IMR-90 (cell line): Measurements from ENCODE around the gene FGD5. TPM values are rescaled to one million over a fixed set of nuclear protein-coding genes. Genes with fewer than 3 reads are reported as not detected.

Experiments
- ATAC-seq: fragments of 200-7000 bp; cut with Tn5 transposase; 2 replicates; pipeline ENCODE4 v1.9.1; 2020; ENCODE audit warnings: low read depth, mild to moderate bottlenecking, moderate library complexity
- BruUV-seq: library from RNA; stranded (reverse); fragments of 400-500 nt; replicated peaks from 2 replicates; lab custom pipeline; 2021; lab: Mats Ljungman, UMichigan
- CTCF ChIA-PET: fragments of 300-600 bp; formaldehyde crosslinking; extraction: SDS; loops from one replicate; lab custom pipeline; 2021; ENCODE audit warnings: antibody characterized with exemption; lab: Yijun Ruan, JAX
- POLR2A ChIA-PET: fragments of 300-600 bp; sonication (Branson Sonifier 250); formaldehyde crosslinking; loops from one replicate; lab custom pipeline; 2022; ENCODE audit warnings: antibody characterized with exemption; ENCODE audit not compliant: unreplicated experiment; lab: Charles Lee
- DNase-seq: peaks from one replicate; pipeline ENCODE4 v3.0.0; 2013
- H2AFZ ChIP-seq: replicated peaks from 2 replicates; pipeline ENCODE3; 2013; ENCODE audit warnings: low read length, mild to moderate bottlenecking; ENCODE audit not compliant: poor library complexity
- H2AK5ac ChIP-seq: 2 replicates; pipeline ENCODE4 v1.6.1; 2013; ENCODE audit warnings: low read depth, low read length, inconsistent platforms
- H2AK9ac ChIP-seq: replicated peaks from 2 replicates; pipeline ENCODE3; 2013; ENCODE audit warnings: mild to moderate bottlenecking, low read depth, low read length, moderate library complexity; ENCODE audit not compliant: poor library complexity
- H2BK120ac ChIP-seq: 2 replicates; pipeline ENCODE4 v1.6.1; 2013; ENCODE audit warnings: low read depth, low read length, inconsistent platforms
- H2BK15ac ChIP-seq: 3 replicates; pipeline ENCODE4 v1.6.1; 2013; ENCODE audit warnings: low read depth, low read length, inconsistent platforms
- H2BK20ac ChIP-seq: 2 replicates; pipeline ENCODE4 v1.6.1; 2013; ENCODE audit warnings: low read depth, mild to moderate bottlenecking, inconsistent platforms, low read length, moderate library complexity
- H2BK5ac ChIP-seq: 2 replicates; pipeline ENCODE4 v1.6.1; 2013; ENCODE audit warnings: mild to moderate bottlenecking, low read depth, low read length, inconsistent platforms; ENCODE audit not compliant: poor library complexity, severe bottlenecking
- H3K14ac ChIP-seq: replicated peaks from 2 replicates; pipeline ENCODE4 v1.6.1; 2013; ENCODE audit warnings: low read depth, low read length, inconsistent platforms
- H3K18ac ChIP-seq: 2 replicates; pipeline ENCODE4 v1.6.1; 2013; ENCODE audit warnings: low read depth, low read length, control low read depth
- H3K23ac ChIP-seq: 2 replicates; pipeline ENCODE4 v1.6.1; 2013; ENCODE audit warnings: low read depth, low read length, inconsistent platforms
- H3K27ac ChIP-seq: 2 replicates; pipeline ENCODE4 v1.5.1; 2013; ENCODE audit warnings: mild to moderate bottlenecking, control low read depth, low read length; ENCODE audit not compliant: insufficient read depth
- H3K27me3 ChIP-seq: 2 replicates; pipeline ENCODE4 v1.6.1; 2013; ENCODE audit warnings: low read length; ENCODE audit not compliant: control insufficient read depth, insufficient read depth
- H3K36me3 ChIP-seq: 2 replicates; pipeline ENCODE4 v1.6.1; 2013; ENCODE audit warnings: low read length, mixed read lengths; ENCODE audit not compliant: control insufficient read depth, insufficient read depth
- H3K4ac ChIP-seq: 2 replicates; pipeline ENCODE4 v1.6.1; 2013; ENCODE audit warnings: low read depth, low read length, inconsistent platforms
- H3K4me1 ChIP-seq: 2 replicates; pipeline ENCODE4 v1.6.1; 2013; ENCODE audit warnings: low read length, mixed read lengths; ENCODE audit not compliant: control insufficient read depth, insufficient read depth
- H3K4me2 ChIP-seq: 2 replicates; pipeline ENCODE4 v1.6.1; 2013; ENCODE audit warnings: low read depth, mild to moderate bottlenecking, control low read depth, low read length, moderate library complexity
- H3K4me3 ChIP-seq: 2 replicates; pipeline ENCODE4 v1.5.1; 2013; ENCODE audit warnings: low read depth, mild to moderate bottlenecking, control low read depth, low read length, moderate library complexity; ENCODE audit not compliant: insufficient read depth
- H3K56ac ChIP-seq: 2 replicates; pipeline ENCODE4 v1.6.1; 2013; ENCODE audit warnings: low read length, inconsistent platforms; ENCODE audit not compliant: insufficient read depth; ENCODE audit errors: extremely low read depth
- H3K79me1 ChIP-seq, 2 experiments: 2 replicates each; pipeline ENCODE4 v1.6.1; 2013; ENCODE audit warnings: low read length in 2 of 2, inconsistent platforms in 1 of 2, low read depth in 1 of 2
- H3K9ac ChIP-seq: 2 replicates; pipeline ENCODE4 v1.6.1; 2013; ENCODE audit warnings: low read depth, low read length, control low read depth
- H3K9me1 ChIP-seq: 2 replicates; pipeline ENCODE4 v1.6.1; 2013; ENCODE audit warnings: low read length, inconsistent platforms; ENCODE audit not compliant: insufficient read depth
- H3K9me3 ChIP-seq: 2 replicates; pipeline ENCODE4 v1.6.1; 2013; ENCODE audit warnings: low read length; ENCODE audit not compliant: control insufficient read depth, insufficient read depth
- H4K20me1 ChIP-seq: 2 replicates; pipeline ENCODE4 v1.6.1; 2013; ENCODE audit warnings: low read length, inconsistent platforms; ENCODE audit not compliant: insufficient read depth
- H4K5ac ChIP-seq: 2 replicates; pipeline ENCODE4 v1.6.1; 2013; ENCODE audit warnings: mild to moderate bottlenecking, low read depth, low read length, control low read depth
- H4K8ac ChIP-seq, 2 experiments: 2 replicates each; pipeline ENCODE4 v1.6.1; 2013; ENCODE audit warnings: low read depth in 2 of 2, low read length in 2 of 2, control low read depth in 1 of 2, inconsistent platforms in 1 of 2
- H4K91ac ChIP-seq: 2 replicates; pipeline ENCODE4 v1.6.1; 2013; ENCODE audit warnings: low read depth, low read length, inconsistent platforms; ENCODE audit not compliant: insufficient read depth
- BHLHE40 ChIP-seq: fragments of 150-350 bp; IDR thresholded peaks from 2 replicates; pipeline ENCODE4 v1.6.1; 2016; ENCODE audit warnings: mild to moderate bottlenecking, low read depth, low read length
- CEBPB ChIP-seq: IDR thresholded peaks from 2 replicates; pipeline ENCODE4 v1.6.1; 2012; ENCODE audit warnings: low read depth, low read length, improper control_type of control experiment
- CHD1 ChIP-seq: IDR thresholded peaks from 2 replicates; pipeline ENCODE4 v1.6.1; 2012; ENCODE audit warnings: low read depth, low read length, improper control_type of control experiment
- CTCF ChIP-seq: conservative IDR thresholded peaks from 2 replicates; pipeline ENCODE4 v1.5.1; 2012; ENCODE audit warnings: mild to moderate bottlenecking, low read depth, low read length, improper control_type of control experiment
- ELK1 ChIP-seq: fragments of 150-350 bp; IDR thresholded peaks from 2 replicates; pipeline ENCODE4 v1.6.1; 2016; ENCODE audit warnings: low read depth, mild to moderate bottlenecking, low read length, moderate library complexity, borderline replicate concordance
- FOS ChIP-seq: fragments of 150-350 bp; IDR thresholded peaks from 2 replicates; pipeline ENCODE4 v1.6.1; 2016; ENCODE audit warnings: low read depth, low read length
- MAFK ChIP-seq: IDR thresholded peaks from 2 replicates; pipeline ENCODE4 v1.6.1; 2012; ENCODE audit warnings: low read depth, low read length, improper control_type of control experiment
- MAZ ChIP-seq: IDR thresholded peaks from 2 replicates; pipeline ENCODE4 v1.6.1; 2012; ENCODE audit warnings: low read depth, mild to moderate bottlenecking, low read length, improper control_type of control experiment, moderate library complexity, borderline replicate concordance
- MXI1 ChIP-seq: IDR thresholded peaks from 2 replicates; pipeline ENCODE4 v1.6.1; 2012; ENCODE audit warnings: low read depth, mild to moderate bottlenecking, low read length, moderate library complexity, borderline replicate concordance
- NFE2L2 ChIP-seq: fragments of 150-350 bp; IDR thresholded peaks from 2 replicates; pipeline ENCODE4 v1.6.1; 2016; ENCODE audit warnings: low read depth, mild to moderate bottlenecking, low read length
- POLR2A ChIP-seq: IDR thresholded peaks from 2 replicates; pipeline ENCODE4 v1.6.1; 2012; ENCODE audit warnings: mild to moderate bottlenecking, low read depth, low read length
- RAD21 ChIP-seq: IDR thresholded peaks from 2 replicates; pipeline ENCODE4 v1.6.1; 2012; ENCODE audit warnings: low read length, improper control_type of control experiment
- RCOR1 ChIP-seq: IDR thresholded peaks from 2 replicates; pipeline ENCODE4 v1.6.1; 2012; ENCODE audit warnings: mild to moderate bottlenecking, low read length, improper control_type of control experiment; ENCODE audit not compliant: insufficient replicate concordance
- RFX5 ChIP-seq: IDR thresholded peaks from 2 replicates; pipeline ENCODE4 v1.8.0; 2012; ENCODE audit warnings: low read depth, mild to moderate bottlenecking, low read length, moderate library complexity
- SMC3 ChIP-seq: fragments of 150-350 bp; IDR thresholded peaks from 2 replicates; pipeline ENCODE4 v1.6.1; 2016; ENCODE audit warnings: low read depth, mild to moderate bottlenecking, antibody characterized with exemption, low read length, moderate library complexity
- USF2 ChIP-seq: fragments of 150-350 bp; IDR thresholded peaks from 2 replicates; pipeline ENCODE4 v1.6.1; 2017; ENCODE audit warnings: mild to moderate bottlenecking, antibody characterized with exemption, low read length, low read depth
- WGBS, 2 experiments: methylation state at CpG; one replicate each; pipeline versions ENCODE4 v1.1.5 to v1.1.7; 2013; ENCODE audit warnings: missing lambda C conversion rate in 2 of 2; ENCODE audit not compliant: insufficient read length in 1 of 2; ENCODE audit errors: extremely low coverage in 2 of 2; 5-methylcytosine and 5-hydroxymethylcytosine counted together
- dilution Hi-C: fragments of 300-500 bp; cut with HindIII; formaldehyde crosslinking; loops from one replicate; pipeline ENCODE4 v1.14.3; 2018; ENCODE audit warnings: low sequenced_read_pairs; ENCODE audit not compliant: unreplicated experiment
- in situ Hi-C: fragments of 300-500 bp; cut with MboI; formaldehyde crosslinking; loops from 3 replicates; pipeline ENCODE4 v1.14.3; 2019; ENCODE audit warnings: low sequenced_read_pairs, inconsistent platforms, mixed read lengths
- intact Hi-C: fragments of 100-400 bp; cut with micrococcal nuclease; formaldehyde crosslinking; loops from 2 replicates; pipeline ENCODE4 v1.10.0; 2022
- polyA plus RNA-seq, 3 experiments: library from polyadenylated mRNA; depleted of rRNA; stranded (reverse); fragments of >200 nt; gene quantifications; 2 replicates each; pipeline ENCODE4 v1.2.3, GENCODE V29; 2012; ENCODE audit warnings: low replicate concordance in 1 of 3
- total RNA-seq: library from RNA; depleted of rRNA; stranded (reverse); fragments of >200 nt; gene quantifications from 2 replicates; pipeline ENCODE4 v1.2.3, GENCODE V29; 2012

The FGD5 gene
- total and polyA plus RNA-seq, 2 of the 4 experiments (the other 2 are of a cell fraction), result not detected

- in situ Hi-C loops, result no loop called here
- Histone ChIP-seq H2AK9ac (no peak overlapping the region), H3K56ac (no peak overlapping the region), H3K9ac (no peak overlapping the region), H3K36me3 (no peaks in the 10 kb centered on the region), H3K4me3 (no peak overlapping the region), H4K5ac (no peak overlapping the region), H3K27ac (no peak overlapping the region), H3K4me2 (no peak overlapping the region), H2BK15ac (no peak overlapping the region), H4K91ac (no peak overlapping the region), H3K23ac (no peak overlapping the region), H2BK5ac (no peak overlapping the region), H2BK20ac (no peak overlapping the region), H3K14ac (no peak overlapping the region), H3K79me1 (peaks cover 22 to 54% of the 10 kb centered on the region in 2 experiments; a peak in 3 of 4 replicates), H4K8ac (no peak overlapping the region), H3K4me1 (peaks cover 2% of the 10 kb centered on the region; the same call in 1 of the 2 replicates), H3K9me3 (no peaks in the 10 kb centered on the region), H2AFZ (no peak overlapping the region), H3K27me3 (no peaks in the 10 kb centered on the region), H3K18ac (no peak overlapping the region), H3K4ac (no peak overlapping the region), H4K20me1 (peaks cover 11% of the 10 kb centered on the region; the same call in 1 of the 2 replicates), H2BK120ac (no peak overlapping the region), H3K9me1 (peaks cover 3% of the 10 kb centered on the region), H2AK5ac (no peak overlapping the region)
- ATAC-seq, result no peak
- dilution Hi-C loops, result no loop called here
- ChIA-PET CTCF (interaction anchor here (0.7 kb wide), 1 partner anchor 9 kb away, joined by 3 read pairs; no protein-coding TSS in a partner anchor), POLR2A (no interaction called here)
- intact Hi-C loops, result loop anchor here (5.0 kb wide), 1 partner anchor 35 kb away; no protein-coding TSS in a partner anchor
- DNase-seq, result no peak
- TF ChIP-seq ELK1 (no peak), BHLHE40 (no peak), MAFK (no peak), MXI1 (no peak), NFE2L2 (no peak), POLR2A (no peak), RFX5 (no peak), RCOR1 (no peak), CHD1 (no peak), CEBPB (no peak), RAD21 (no peak), USF2 (no peak), MAZ (no peak), CTCF (no peak), SMC3 (no peak), FOS (no peak)
- BruUV-seq, result no TSS peak
- WGBS, 2 experiments, result no CpG with 5 or more reads among the region's 1 CpG
Observed at GRCh38 chr3:14957153-14957552, 138.4 kb downstream of the FGD5 start.
